ENCODE measurements around the gene OR51B5.

GRCh38 chr11:5310423-5310822, 32.9 kb downstream of the OR51B5 start:
- TF ChIP-seq NFIC (IDR thresholded peaks at IDR 0.05; ENCODE audit: low read length) (no peak), STAT5B (CRISPR knock-in tag; IDR thresholded peaks at IDR 0.05) (no peak), BRCA1 (CRISPR knock-in tag; IDR thresholded peaks at IDR 0.05) (no peak)

Measured in HepG2 (cell line).